Calu3 (cell line): ENCODE data around the gene TSNAXIP1. TPM values are rescaled to one million over a fixed set of nuclear protein-coding genes. Genes with fewer than 3 reads are reported as not detected.

ENCODE experiments used
- Bru-seq: library from RNA; stranded (reverse); fragments of 400-500 nt; gene quantifications from one replicate; lab custom pipeline; 2021; lab: Mats Ljungman, UMichigan
- BruChase-seq, 2 experiments: library from RNA; stranded (reverse); fragments of 400-500 nt; gene quantifications; one replicate each; lab custom pipeline; 2021; lab: Mats Ljungman, UMichigan
- BruUV-seq: library from RNA; stranded (reverse); fragments of 400-500 nt; replicated peaks from 2 replicates; lab custom pipeline; 2021; lab: Mats Ljungman, UMichigan
- CTCF ChIA-PET: fragments of 300-600 bp; sonication (Branson Sonifier 250); formaldehyde crosslinking; loops from one replicate; lab custom pipeline; 2022; ENCODE audit warnings: antibody characterized with exemption; lab: Charles Lee
- DNase-seq: peaks from one replicate; pipeline ENCODE4 v3.0.0; 2022
- H3K27ac Mint-ChIP-seq: one replicate; pipeline ENCODE4 v1.8.0; 2022; ENCODE audit warnings: mixed read lengths; ENCODE audit not compliant: unreplicated experiment
- H3K27me3 Mint-ChIP-seq: one replicate; pipeline ENCODE4 v1.8.0; 2022; ENCODE audit warnings: mixed read lengths; ENCODE audit not compliant: unreplicated experiment
- H3K36me3 Mint-ChIP-seq: one replicate; pipeline ENCODE4 v1.8.0; 2022; ENCODE audit warnings: mild to moderate bottlenecking, moderate library complexity, mixed read lengths; ENCODE audit not compliant: insufficient read depth, unreplicated experiment
- H3K4me1 Mint-ChIP-seq: one replicate; pipeline ENCODE4 v1.8.0; 2022; ENCODE audit warnings: mild to moderate bottlenecking, low read depth, mixed read lengths; ENCODE audit not compliant: unreplicated experiment
- H3K4me3 Mint-ChIP-seq: one replicate; pipeline ENCODE4 v1.8.0; 2022; ENCODE audit warnings: mild to moderate bottlenecking, low read depth, moderate library complexity, mixed read lengths; ENCODE audit not compliant: unreplicated experiment
- H3K9me3 Mint-ChIP-seq: one replicate; pipeline ENCODE4 v1.8.0; 2022; ENCODE audit warnings: low read depth, mixed read lengths; ENCODE audit not compliant: unreplicated experiment
- CTCF ChIP-seq: fragments of 200-600 bp; IDR thresholded peaks from one replicate; pipeline ENCODE4 v1.8.0; 2022; ENCODE audit warnings: antibody characterized with exemption; ENCODE audit not compliant: unreplicated experiment
- intact Hi-C: fragments of 100-400 bp; cut with micrococcal nuclease; formaldehyde crosslinking; loops from one replicate; pipeline ENCODE4 v1.10.0; 2022; ENCODE audit not compliant: unreplicated experiment
- long read RNA-seq: library from polyadenylated mRNA; stranded (forward); transcript quantifications from one replicate; pipeline ENCODE4 v2.0.0, GENCODE V29; 2022
- total RNA-seq: library from RNA; stranded (reverse); gene quantifications from 2 replicates; pipeline ENCODE4 v1.2.3, GENCODE V29; 2022

Gene TSNAXIP1, protein sequence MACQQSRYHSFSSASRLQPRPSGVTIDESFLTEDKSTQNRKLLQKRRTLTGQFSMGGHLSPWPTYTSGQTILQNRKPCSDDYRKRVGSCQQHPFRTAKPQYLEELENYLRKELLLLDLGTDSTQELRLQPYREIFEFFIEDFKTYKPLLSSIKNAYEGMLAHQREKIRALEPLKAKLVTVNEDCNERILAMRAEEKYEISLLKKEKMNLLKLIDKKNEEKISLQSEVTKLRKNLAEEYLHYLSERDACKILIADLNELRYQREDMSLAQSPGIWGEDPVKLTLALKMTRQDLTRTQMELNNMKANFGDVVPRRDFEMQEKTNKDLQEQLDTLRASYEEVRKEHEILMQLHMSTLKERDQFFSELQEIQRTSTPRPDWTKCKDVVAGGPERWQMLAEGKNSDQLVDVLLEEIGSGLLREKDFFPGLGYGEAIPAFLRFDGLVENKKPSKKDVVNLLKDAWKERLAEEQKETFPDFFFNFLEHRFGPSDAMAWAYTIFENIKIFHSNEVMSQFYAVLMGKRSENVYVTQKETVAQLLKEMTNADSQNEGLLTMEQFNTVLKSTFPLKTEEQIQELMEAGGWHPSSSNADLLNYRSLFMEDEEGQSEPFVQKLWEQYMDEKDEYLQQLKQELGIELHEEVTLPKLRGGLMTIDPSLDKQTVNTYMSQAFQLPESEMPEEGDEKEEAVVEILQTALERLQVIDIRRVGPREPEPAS
- 1.0 and 1.3 TPM in 2 replicates for total RNA-seq
- percentile 15 among the genes with signal in this experiment for Bru-seq, nascent RNA
- percentile 23 among the genes with signal in this experiment for BruChase-seq, experiment 1, labeled RNA remaining after a 6-hour chase
- BruChase-seq, experiment 2, labeled RNA remaining after a 2-hour chase = percentile 24 among the genes with signal in this experiment
- long read RNA-seq = 0 reads

DNA sequence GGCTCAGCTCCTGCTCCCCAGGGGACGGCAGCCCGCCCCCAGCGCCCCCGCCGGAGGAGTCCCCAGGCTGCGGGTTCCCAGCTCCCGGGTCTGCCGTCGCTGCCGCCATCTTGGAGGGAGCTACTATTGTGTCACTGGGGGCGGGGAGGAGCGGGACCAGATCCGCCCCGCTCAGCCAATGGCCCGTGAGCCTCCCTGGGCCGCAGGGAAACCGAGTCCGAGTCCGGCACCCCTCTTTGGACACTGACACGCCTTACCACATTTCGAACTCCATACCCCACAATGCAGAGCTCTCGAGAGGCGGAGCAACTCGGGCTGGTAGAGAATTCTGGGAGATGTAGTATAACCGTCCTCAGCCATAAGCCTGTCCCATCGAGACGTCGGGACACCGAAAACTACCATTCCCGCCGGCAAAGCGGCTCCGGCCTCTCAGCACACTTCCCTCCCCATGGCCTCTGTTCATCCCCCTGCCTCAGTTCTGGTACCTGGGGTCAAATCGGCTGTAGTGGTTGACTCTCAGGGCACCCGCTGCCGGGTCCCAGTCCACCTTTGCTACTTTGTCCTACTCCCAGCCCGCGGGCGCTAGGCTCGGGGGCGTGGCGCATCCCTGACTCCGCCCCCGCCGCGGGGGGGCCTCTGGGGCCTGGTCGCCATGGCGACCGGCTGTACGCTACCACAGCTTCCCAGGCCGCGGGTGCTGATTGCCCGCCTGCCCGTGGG, at the start of gene TSNAXIP1, which contains the start of gene RANBP10:
Gene TSNAXIP1, plus strand, starts transcription at position 462 of the 720 bp plus-strand sequence. CDS start 261 bp downstream, outside the sequence.
Gene RANBP10, minus strand, starts transcription at position 133 of the 720 bp plus-strand sequence. Its CDS starts 24 bp downstream, at position 109.
- H3K27me3 Mint-ChIP-seq = no peaks in the 10 kb centered on the region
- H3K27ac Mint-ChIP-seq = peak within 1 kb of the TSS; percentile 76
- intact Hi-C loops = loop anchor here (5.0 kb wide), 1 partner anchor 276 kb away; no protein-coding TSS in a partner anchor
- no TSS peak for BruUV-seq
- TF ChIP-seq CTCF = no peak
- DNase-seq = peak; percentile 98
- peaks cover 11% of the 10 kb centered on the region for H3K4me1 Mint-ChIP-seq
- H3K36me3 Mint-ChIP-seq = peaks cover 61% of the 10 kb centered on the region
- no peaks in the 10 kb centered on the region for H3K9me3 Mint-ChIP-seq
- CTCF ChIA-PET = interaction anchor here (0.6 to 2.6 kb wide), 16 partner anchors 10 to 913 kb away, joined by 3 to 24 read pairs (median 5); partner anchors contain the start of gene GFOD2
- peak within 1 kb of the TSS; percentile 96 for H3K4me3 Mint-ChIP-seq

- no peak for DNase-seq
- no TSS peak for BruUV-seq
- peaks cover 8% of the 10 kb centered on the region for H3K36me3 Mint-ChIP-seq
- CTCF ChIA-PET = no interaction called here
- H3K27ac Mint-ChIP-seq = no peak overlapping the region
- H3K4me3 Mint-ChIP-seq = no peak overlapping the region
- no peaks in the 10 kb centered on the region for H3K4me1 Mint-ChIP-seq
- no peak for TF ChIP-seq CTCF
- intact Hi-C loops = no loop called here
- no peaks in the 10 kb centered on the region for H3K27me3 Mint-ChIP-seq
- no peaks in the 10 kb centered on the region for H3K9me3 Mint-ChIP-seq
These were observed 48.7 kb upstream of the TSNAXIP1 start for GRCh38 chr16:67758006-67758405.

DNA sequence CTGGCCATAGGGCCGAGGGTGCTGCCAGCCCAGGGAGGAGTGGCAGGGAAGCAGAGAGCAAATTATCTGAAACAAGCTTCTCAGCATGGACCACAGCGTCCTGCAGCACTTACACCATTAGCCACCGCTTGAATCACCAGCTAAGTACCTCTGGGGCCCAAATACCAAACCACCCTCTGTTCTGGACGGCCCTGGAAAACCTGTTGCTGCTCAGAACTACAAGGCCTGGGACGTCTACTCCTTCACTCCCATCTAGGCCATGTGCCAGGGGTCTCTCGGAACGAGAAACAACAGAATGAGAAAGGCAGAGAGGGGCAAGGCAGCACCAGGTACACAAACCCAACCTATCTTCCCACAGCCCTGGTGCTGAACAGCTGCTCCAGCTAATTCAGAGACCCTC, 47.7 kb upstream of the TSNAXIP1 start:
- no TSS peak for BruUV-seq
- TF ChIP-seq CTCF = no peak
- Mint-ChIP-seq H3K4me1 (no peaks in the 10 kb centered on the region), H3K4me3 (no peak overlapping the region), H3K9me3 (no peaks in the 10 kb centered on the region), H3K27ac (no peak overlapping the region), H3K27me3 (no peaks in the 10 kb centered on the region), H3K36me3 (peaks cover under 1% of the 10 kb centered on the region)
- CTCF ChIA-PET = no interaction called here
- no peak for DNase-seq
- intact Hi-C loops = no loop called here
